Stimulated activated naive B cell treated with anti-CD40 and anti-IgM and Interleukin-4, amounts not matched to agents 10 μg/mL and 1 μg/mL and 100 μg/mL, for 72 hours (primary cell): ENCODE results near the gene ZNF75A.

Source experiments
- ATAC-seq, 2 donors: fragments of 150-1000 bp; cut with Tn5 transposase; replicated peaks; 2 replicates each; pipeline ENCODE4 v1.10.0; 2021; ENCODE audit warnings: moderate library complexity in 1 of 2
- DNase-seq: peaks from one replicate; pipeline ENCODE4 v3.0.0; 2021
- H3K27ac Mint-ChIP-seq: one replicate; pipeline ENCODE4 v1.8.0; 2022; ENCODE audit warnings: mild to moderate bottlenecking, mixed read lengths
- H3K27me3 Mint-ChIP-seq, 2 donors: one replicate each; pipeline ENCODE4 v1.8.0; 2022; ENCODE audit warnings: mixed read lengths in 2 of 2
- H3K36me3 Mint-ChIP-seq, 2 donors: one replicate each; pipeline ENCODE4 v1.8.0; 2022; ENCODE audit warnings: mixed read lengths in 2 of 2, mild to moderate bottlenecking in 1 of 2
- H3K4me1 Mint-ChIP-seq, 2 donors: one replicate each; pipeline ENCODE4 v1.8.0; 2022; ENCODE audit warnings: mixed read lengths in 2 of 2, mild to moderate bottlenecking in 1 of 2
- H3K4me3 Mint-ChIP-seq, 2 donors: one replicate each; pipeline ENCODE4 v1.8.0; 2022; ENCODE audit warnings: mild to moderate bottlenecking in 2 of 2, mixed read lengths in 2 of 2, moderate library complexity in 1 of 2
- H3K9me3 Mint-ChIP-seq, 2 donors: one replicate each; pipeline ENCODE4 v1.8.0; 2022; ENCODE audit warnings: mixed read lengths in 2 of 2, mild to moderate bottlenecking in 1 of 2

ZNF75A gene

DNA sequence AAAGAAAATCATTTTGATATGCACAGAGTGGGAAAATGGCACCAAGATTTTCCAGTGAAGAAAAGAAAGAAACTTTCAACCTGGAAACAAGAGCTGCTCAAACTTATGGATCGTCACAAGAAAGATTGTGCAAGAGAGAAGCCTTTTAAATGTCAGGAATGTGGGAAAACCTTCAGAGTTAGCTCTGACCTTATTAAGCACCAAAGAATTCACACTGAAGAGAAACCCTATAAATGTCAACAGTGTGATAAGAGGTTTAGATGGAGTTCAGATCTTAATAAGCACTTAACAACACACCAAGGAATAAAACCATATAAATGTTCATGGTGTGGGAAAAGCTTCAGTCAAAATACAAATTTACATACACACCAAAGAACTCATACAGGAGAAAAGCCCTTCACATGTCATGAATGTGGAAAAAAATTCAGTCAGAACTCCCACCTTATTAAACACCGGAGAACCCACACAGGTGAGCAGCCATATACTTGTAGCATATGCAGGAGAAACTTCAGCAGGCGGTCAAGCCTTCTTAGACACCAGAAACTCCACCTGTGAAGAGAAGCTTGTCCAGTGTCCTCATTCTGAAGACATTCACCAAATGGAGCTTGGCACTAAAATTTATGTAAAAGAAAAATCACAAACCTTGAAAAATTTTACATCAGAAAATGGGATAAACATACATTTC is 12.2 kb downstream of the ZNF75A start:
- no peak overlapping the region for H3K4me3 Mint-ChIP-seq
- no peaks in the 10 kb centered on the region for H3K4me1 Mint-ChIP-seq

DNA sequence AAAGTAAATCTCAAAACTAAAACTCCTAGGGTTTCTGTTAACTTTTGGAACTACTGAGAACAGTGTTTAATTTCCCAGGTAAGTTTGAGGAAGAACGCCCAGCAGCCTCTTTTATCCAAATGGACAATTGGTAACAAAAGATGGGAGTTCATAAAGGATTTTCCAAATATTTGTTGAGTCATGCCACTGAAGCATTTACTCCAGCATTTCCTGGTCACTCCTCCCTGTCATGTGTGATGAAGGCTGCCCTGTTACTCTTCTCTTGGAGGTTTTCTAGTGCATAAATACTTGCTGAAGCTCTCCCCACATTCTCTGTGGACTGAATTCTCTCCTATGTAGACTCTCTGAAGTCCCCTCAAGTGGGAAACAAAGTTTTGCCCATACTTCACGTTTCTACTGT is 16.5 kb downstream of the ZNF75A start:
- no peaks in the 10 kb centered on the region for H3K27me3 Mint-ChIP-seq
- DNase-seq (no peak), ATAC-seq (no peak)
- peaks cover 33 to 35% of the 10 kb centered on the region in 2 donors for H3K9me3 Mint-ChIP-seq
- H3K27ac Mint-ChIP-seq, result no peak overlapping the region
- no peaks in the 10 kb centered on the region for H3K4me1 Mint-ChIP-seq
- peaks cover 58 to 62% of the 10 kb centered on the region in 2 donors for H3K36me3 Mint-ChIP-seq
- no peak overlapping the region for H3K4me3 Mint-ChIP-seq

More for the DNA sequence above, 12.2 kb downstream of the ZNF75A start:
- ATAC-seq (no peak), DNase-seq (no peak)
- H3K27me3 Mint-ChIP-seq, result no peaks in the 10 kb centered on the region
- H3K36me3 Mint-ChIP-seq, result peaks cover 79 to 86% of the 10 kb centered on the region in 2 donors
- H3K9me3 Mint-ChIP-seq, result peaks cover 53 to 56% of the 10 kb centered on the region in 2 donors
- peak overlapping the region; percentile 69 for H3K27ac Mint-ChIP-seq

DNA sequence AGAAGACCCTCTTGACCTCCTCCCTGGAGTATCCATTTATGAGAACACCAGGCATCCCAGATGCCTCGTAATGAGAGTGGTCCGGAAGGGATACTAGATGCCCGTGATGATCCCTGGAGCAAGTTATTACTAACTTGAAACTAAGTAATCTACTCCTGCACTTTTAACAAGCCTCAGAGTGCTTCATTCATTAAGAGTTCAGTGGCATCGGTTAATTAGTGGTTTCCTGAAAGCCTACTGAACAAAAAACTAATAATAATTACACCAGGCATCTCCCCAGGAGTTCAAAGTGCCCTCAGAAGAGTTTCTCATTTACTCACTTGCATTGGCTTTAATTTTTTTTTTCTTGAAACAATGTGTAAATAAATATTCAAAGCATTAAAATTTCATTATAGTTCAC is 22.2 kb downstream of the ZNF75A start:
- no peaks in the 10 kb centered on the region for H3K27me3 Mint-ChIP-seq
- no peak overlapping the region for H3K27ac Mint-ChIP-seq
- H3K9me3 Mint-ChIP-seq, result peaks cover 10 to 20% of the 10 kb centered on the region in 2 donors
- H3K4me3 Mint-ChIP-seq, result no peak overlapping the region
- ATAC-seq (no peak), DNase-seq (no peak)
- H3K36me3 Mint-ChIP-seq, result peaks cover 25 to 37% of the 10 kb centered on the region in 2 donors
- peaks cover 0 to 2% of the 10 kb centered on the region in 2 donors for H3K4me1 Mint-ChIP-seq

DNA sequence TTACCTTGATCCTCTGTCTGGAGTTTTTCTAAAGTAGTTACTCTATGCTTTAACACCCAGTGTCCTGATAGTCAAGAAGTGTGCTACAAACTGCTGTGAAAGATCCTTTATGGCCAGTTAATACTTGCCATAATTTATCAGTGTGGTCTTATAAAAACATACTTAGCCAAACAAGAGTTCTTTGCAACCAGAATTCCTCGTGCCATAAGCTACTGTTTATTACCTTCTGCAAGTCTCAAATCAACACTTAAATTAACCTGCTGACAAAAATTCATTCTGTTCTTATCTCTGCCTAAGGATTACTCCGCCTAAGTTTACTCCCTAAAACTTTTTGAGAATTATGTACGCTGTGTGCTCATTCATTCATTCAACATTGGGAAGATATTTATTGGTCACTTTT is 22.8 kb downstream of the ZNF75A start:
- no peaks in the 10 kb centered on the region for H3K27me3 Mint-ChIP-seq

DNA sequence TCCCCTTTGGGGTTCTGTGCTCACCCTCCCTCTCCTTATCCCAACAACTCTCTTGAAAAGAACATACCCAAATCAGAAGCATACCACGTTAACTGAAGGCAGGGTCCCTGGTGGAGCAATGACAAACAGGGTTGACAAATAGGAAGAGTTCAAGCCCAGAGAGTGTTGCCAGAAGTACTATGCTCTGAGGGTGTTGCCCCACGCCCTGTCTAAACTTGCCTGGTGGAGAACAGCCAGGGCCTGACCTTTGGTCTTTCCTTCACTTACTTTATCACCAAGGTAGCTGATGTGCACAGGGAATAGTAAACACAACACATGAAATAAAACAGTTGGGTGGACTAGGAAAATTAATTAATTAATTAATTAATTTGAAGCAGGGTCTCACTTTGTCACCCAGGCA is 23.3 kb downstream of the ZNF75A start:
- ATAC-seq (no peak), DNase-seq (no peak)
- H3K4me1 Mint-ChIP-seq, result peaks cover 0 to 2% of the 10 kb centered on the region in 2 donors
- no peaks in the 10 kb centered on the region for H3K27me3 Mint-ChIP-seq
- H3K9me3 Mint-ChIP-seq, result peaks cover 10 to 16% of the 10 kb centered on the region in 2 donors
- no peak overlapping the region for H3K27ac Mint-ChIP-seq
- H3K36me3 Mint-ChIP-seq, result peaks cover 20 to 32% of the 10 kb centered on the region in 2 donors
- H3K4me3 Mint-ChIP-seq, result no peak overlapping the region

More for the DNA sequence above, 22.8 kb downstream of the ZNF75A start:
- Mint-ChIP-seq H3K27ac (no peak overlapping the region), H3K4me3 (no peak overlapping the region), H3K9me3 (peaks cover 10 to 16% of the 10 kb centered on the region in 2 donors), H3K36me3 (peaks cover 22 to 34% of the 10 kb centered on the region in 2 donors), H3K4me1 (peaks cover 0 to 2% of the 10 kb centered on the region in 2 donors)
- DNase-seq (no peak), ATAC-seq (no peak)

DNA sequence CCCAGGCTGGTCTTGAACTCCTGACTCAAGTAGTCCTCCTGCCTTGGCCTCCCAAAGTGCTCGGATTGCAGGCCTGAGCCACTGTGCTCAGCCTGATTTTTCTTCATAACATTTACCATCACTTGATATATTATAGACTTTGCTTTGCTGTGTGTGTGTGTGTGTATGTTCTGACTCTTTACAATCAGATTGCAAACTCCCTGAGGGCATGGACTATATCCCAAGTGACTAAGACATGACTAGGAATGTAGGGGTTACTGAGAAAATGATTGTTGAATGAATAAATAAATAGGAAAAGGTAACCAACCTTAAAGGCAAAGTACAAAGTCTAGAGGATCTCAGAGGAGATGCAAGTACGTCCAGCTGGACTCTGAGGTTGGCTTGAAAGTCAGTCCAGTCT is 40.7 kb downstream of the ZNF75A start:
- no peaks in the 10 kb centered on the region for H3K9me3 Mint-ChIP-seq
- ATAC-seq (no peak), DNase-seq (no peak)
- H3K4me1 Mint-ChIP-seq, result peaks cover 0 to 2% of the 10 kb centered on the region in 2 donors
- no peaks in the 10 kb centered on the region for H3K27me3 Mint-ChIP-seq
- H3K36me3 Mint-ChIP-seq, result peaks cover 9 to 13% of the 10 kb centered on the region in 2 donors
- H3K27ac Mint-ChIP-seq, result no peak overlapping the region
- no peak overlapping the region for H3K4me3 Mint-ChIP-seq

DNA sequence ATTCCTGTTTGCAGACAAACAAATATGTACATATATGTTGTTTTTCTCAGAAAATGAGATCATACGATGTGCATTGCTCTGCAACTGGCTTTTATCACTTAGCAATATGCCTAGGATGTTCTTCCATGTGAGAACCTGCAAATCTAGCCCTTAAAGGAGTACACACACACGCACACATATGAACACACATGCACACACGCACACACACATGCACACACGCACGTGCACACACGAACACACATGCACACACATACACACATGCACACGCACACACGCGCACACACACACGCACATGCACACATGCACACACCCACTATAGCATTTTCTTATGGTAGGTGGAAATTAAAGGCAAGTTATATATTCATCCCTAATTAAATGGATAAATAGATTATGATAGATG is 42.3 kb downstream of the ZNF75A start:
- Mint-ChIP-seq H3K9me3 (no peaks in the 10 kb centered on the region), H3K36me3 (peaks cover 13% of the 10 kb centered on the region in 2 donors), H3K4me3 (no peak overlapping the region), H3K27me3 (no peaks in the 10 kb centered on the region), H3K4me1 (peaks cover 0 to 2% of the 10 kb centered on the region in 2 donors), H3K27ac (no peak overlapping the region)
- no peak for DNase-seq
- ATAC-seq, result no peak

DNA sequence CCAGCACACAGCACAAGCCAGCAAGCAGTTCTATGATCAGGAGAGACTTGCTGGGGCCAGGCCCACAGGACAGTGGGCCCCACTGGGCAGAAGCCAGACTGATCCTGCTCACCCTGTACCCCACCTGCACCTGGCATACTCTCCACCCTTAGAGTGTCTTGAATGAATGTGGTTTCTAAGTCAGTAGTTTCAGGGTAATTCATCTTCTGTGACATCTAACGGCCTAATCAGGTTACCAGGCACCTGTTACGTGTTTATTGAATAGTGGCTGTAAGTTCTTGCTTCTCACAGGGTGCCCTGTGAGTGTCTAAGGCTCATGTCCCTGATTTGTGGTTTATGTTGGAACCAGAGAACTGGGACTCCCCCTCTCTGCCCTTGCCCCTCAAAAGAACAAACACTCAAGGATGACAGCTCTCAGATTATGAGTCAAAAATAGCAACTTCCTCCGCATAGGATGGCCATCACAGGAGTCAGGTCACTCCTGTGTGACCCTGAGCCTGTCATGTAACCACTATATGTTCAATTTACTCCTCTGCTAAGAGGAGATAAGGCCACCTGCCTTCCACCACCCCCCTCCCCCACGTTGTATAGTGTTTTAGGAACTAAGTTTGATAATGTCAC is 43.4 kb downstream of the ZNF75A start:
- peaks cover 15 to 16% of the 10 kb centered on the region in 2 donors for H3K36me3 Mint-ChIP-seq
- H3K27me3 Mint-ChIP-seq, result no peaks in the 10 kb centered on the region

DNA sequence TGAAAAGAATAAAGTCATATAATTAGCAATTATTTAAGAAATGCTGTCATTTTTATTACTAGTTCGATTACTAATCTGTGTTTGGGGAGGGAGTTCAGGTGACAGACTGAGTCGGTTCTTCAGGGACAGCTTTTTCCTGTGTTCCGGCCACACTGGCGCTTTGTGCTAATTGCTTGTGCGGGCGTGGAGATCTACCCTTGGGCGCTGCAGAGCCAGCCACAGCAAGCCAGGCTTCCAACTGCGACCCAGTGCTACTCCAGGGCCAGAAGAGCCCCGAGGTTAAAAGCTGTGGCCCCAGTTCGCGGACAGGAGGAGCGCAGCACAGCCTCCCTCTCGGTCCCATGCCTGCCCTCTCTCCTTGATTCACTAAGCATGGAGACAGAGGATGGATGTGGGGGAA is 43.9 kb downstream of the ZNF75A start:
- H3K27me3 Mint-ChIP-seq, result no peaks in the 10 kb centered on the region
- H3K27ac Mint-ChIP-seq, result peak overlapping the region; percentile 1
- peaks cover 0 to 5% of the 10 kb centered on the region in 2 donors for H3K4me1 Mint-ChIP-seq
- no peak for ATAC-seq
- H3K4me3 Mint-ChIP-seq, result no peak overlapping the region
- DNase-seq, result no peak
- peaks cover 16 to 18% of the 10 kb centered on the region in 2 donors for H3K36me3 Mint-ChIP-seq
- H3K9me3 Mint-ChIP-seq, result no peaks in the 10 kb centered on the region

More for the DNA sequence above, 43.4 kb downstream of the ZNF75A start:
- ATAC-seq, result peak; percentile 63 to 81
- no peak overlapping the region for H3K27ac Mint-ChIP-seq
- no peak overlapping the region for H3K4me3 Mint-ChIP-seq
- DNase-seq, result no peak
- H3K9me3 Mint-ChIP-seq, result no peaks in the 10 kb centered on the region
- peaks cover 0 to 4% of the 10 kb centered on the region in 2 donors for H3K4me1 Mint-ChIP-seq

DNA sequence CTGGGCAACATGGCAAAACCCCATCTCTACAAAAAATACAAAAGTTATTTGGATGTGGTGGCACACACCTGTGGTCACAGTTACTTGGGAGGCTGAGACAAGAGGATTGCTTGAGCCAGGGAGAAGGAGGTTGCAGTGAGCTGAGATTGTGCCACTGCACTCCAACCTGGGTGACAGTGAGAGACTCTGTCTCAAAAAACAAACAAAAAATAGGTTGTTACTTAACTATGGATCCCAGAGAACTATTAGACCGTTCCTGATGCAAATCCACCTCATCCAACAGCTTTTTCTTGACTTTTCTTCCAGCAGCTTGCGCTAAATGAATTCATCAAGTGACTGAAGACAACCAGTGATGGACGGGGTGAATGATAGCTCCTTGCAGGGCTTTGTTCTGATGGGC is 50.3 kb downstream of the ZNF75A start, which contains the start of gene OR2C1:
Gene OR2C1 (plus strand): TSS at position 301 of the 400 bp plus-strand sequence. CDS start 52 bp downstream, at position 353.
- Mint-ChIP-seq H3K36me3 (peaks cover 22 to 36% of the 10 kb centered on the region in 2 donors), H3K4me3 (no peak within 1 kb of the TSS), H3K4me1 (peaks cover 0 to 3% of the 10 kb centered on the region in 2 donors), H3K27me3 (peaks cover 11 to 18% of the 10 kb centered on the region in 2 donors), H3K9me3 (peaks cover 12 to 13% of the 10 kb centered on the region in 2 donors), H3K27ac (no peak within 1 kb of the TSS)
- ATAC-seq (no peak), DNase-seq (no peak)

DNA sequence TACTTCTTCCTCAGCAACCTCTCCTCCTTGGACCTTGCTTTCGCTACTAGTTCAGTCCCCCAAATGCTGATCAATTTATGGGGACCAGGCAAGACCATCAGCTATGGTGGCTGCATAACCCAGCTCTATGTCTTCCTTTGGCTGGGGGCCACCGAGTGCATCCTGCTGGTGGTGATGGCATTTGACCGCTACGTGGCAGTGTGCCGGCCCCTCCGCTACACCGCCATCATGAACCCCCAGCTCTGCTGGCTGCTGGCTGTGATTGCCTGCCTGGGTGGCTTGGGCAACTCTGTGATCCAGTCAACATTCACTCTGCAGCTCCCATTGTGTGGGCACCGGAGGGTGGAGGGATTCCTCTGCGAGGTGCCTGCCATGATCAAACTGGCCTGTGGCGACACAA is 50.8 kb downstream of the ZNF75A start:
- H3K27me3 Mint-ChIP-seq, result peaks cover 15 to 21% of the 10 kb centered on the region in 2 donors
- H3K4me1 Mint-ChIP-seq, result peaks cover 0 to 3% of the 10 kb centered on the region in 2 donors
- peaks cover 22 to 38% of the 10 kb centered on the region in 2 donors for H3K36me3 Mint-ChIP-seq
- no peak for ATAC-seq
- DNase-seq, result no peak
- H3K4me3 Mint-ChIP-seq, result no peak overlapping the region
- no peak overlapping the region for H3K27ac Mint-ChIP-seq
- peaks cover 13 to 15% of the 10 kb centered on the region in 2 donors for H3K9me3 Mint-ChIP-seq

DNA sequence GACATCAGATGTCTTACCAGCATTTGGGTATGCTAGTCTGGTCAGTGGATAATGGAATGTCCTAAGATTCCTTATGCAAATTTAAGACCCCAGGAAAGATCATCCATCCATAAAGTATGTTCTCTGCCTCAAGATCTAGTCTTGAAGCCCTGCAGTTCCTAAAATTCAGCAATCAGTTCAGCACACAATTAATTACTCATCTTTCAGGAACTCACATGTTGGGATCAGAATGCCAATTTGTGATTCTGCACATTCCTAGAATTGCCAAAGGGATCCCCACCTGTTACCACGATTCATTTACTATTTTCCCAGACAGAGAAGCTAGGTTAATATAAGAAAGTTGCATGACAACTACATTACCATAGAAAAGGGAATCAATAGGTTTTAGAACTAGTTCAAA is 53.6 kb downstream of the ZNF75A start:
- Mint-ChIP-seq H3K4me1 (no peaks in the 10 kb centered on the region), H3K27me3 (peaks cover 24 to 38% of the 10 kb centered on the region in 2 donors), H3K9me3 (peaks cover 15 to 17% of the 10 kb centered on the region in 2 donors), H3K4me3 (no peak overlapping the region), H3K36me3 (peaks cover 15 to 38% of the 10 kb centered on the region in 2 donors), H3K27ac (no peak overlapping the region)
- DNase-seq, result no peak
- no peak for ATAC-seq

DNA sequence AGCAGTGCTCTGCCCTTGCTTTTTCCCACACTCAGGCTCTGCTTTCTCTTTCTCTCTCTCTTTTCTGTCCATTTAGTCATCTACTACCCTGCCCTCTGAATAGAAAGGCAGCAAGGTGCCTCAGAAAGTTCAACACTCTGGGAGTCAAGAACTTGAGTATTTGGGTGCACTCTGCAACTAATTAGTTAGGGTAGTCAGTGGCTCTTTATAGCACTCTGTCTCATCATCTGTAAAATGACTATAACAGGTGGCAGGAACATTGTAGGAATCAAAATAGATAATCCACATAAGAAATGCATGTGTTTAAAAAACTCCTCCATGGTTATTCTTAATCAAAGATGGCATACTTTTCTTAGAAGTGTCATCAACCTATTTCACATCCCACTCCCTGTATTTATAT is 57.6 kb downstream of the ZNF75A start:
- DNase-seq, result no peak
- Mint-ChIP-seq H3K9me3 (peaks cover 15 to 21% of the 10 kb centered on the region in 2 donors), H3K27me3 (peaks cover 24 to 38% of the 10 kb centered on the region in 2 donors), H3K27ac (no peak overlapping the region), H3K36me3 (peaks cover 21 to 35% of the 10 kb centered on the region in 2 donors), H3K4me3 (no peak overlapping the region), H3K4me1 (peaks cover 7 to 9% of the 10 kb centered on the region in 2 donors)
- no peak for ATAC-seq

DNA sequence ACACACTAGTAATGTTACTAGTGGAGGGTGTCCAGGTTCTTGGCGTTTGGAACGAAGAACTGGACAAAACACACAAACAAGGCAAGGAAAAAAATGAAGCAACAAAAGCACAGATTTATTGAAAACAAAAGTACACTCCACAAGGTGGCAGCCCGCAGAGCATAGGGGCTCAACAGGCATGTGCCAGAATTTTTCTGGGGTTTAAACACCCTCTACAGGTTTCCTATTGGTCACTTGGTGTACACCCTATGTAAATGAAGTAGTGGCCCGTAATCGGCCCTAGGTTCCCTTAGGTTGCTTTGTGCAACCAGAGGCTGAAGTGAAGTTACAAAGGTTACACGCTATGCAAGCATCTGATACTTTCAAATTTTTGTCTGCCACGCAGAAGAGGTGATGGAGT is 58.5 kb downstream of the ZNF75A start:
- DNase-seq (no peak), ATAC-seq (no peak)
- Mint-ChIP-seq H3K9me3 (peaks cover 15 to 21% of the 10 kb centered on the region in 2 donors), H3K4me3 (no peak overlapping the region), H3K27me3 (peaks cover 22 to 37% of the 10 kb centered on the region in 2 donors), H3K4me1 (peaks cover 7 to 9% of the 10 kb centered on the region in 2 donors), H3K36me3 (peaks cover 21 to 35% of the 10 kb centered on the region in 2 donors), H3K27ac (no peak overlapping the region)
